ENCODE data around the gene SPRED1. TPM values are rescaled to one million over a fixed set of nuclear protein-coding genes. Genes with fewer than 3 reads are reported as not detected.

Gene SPRED1
- total RNA-seq, 1 experiment from 2014 or later: 10.4 TPM

- no peaks in the 10 kb centered on the region for H3K4me1 ChIP-seq
- DNase-seq: no peak
- no peak overlapping the region for H3K27ac Mint-ChIP-seq (ENCODE audit: unreplicated experiment)
- no peaks in the 10 kb centered on the region for H3K9me3 Mint-ChIP-seq (ENCODE audit: unreplicated experiment)
- no TSS peak for BruUV-seq (replicated peaks)
- H3K4me3 ChIP-seq (ENCODE audit: low read depth, low read length): no peak overlapping the region
- ChIA-PET POLR2A (no interaction called here), CTCF (no interaction called here)
- H3K36me3 ChIP-seq (ENCODE audit: control insufficient read depth, insufficient read depth, low read length): no peaks in the 10 kb centered on the region
- H3K27me3 Mint-ChIP-seq (ENCODE audit: insufficient read depth, unreplicated experiment): no peaks in the 10 kb centered on the region
- H3K9me3 ChIP-seq: no peaks in the 10 kb centered on the region
- no peaks in the 10 kb centered on the region for H3K27me3 ChIP-seq (replicated peaks; ENCODE audit: control insufficient read depth, insufficient read depth, low read length)
- TF ChIP-seq, protein P1, sequence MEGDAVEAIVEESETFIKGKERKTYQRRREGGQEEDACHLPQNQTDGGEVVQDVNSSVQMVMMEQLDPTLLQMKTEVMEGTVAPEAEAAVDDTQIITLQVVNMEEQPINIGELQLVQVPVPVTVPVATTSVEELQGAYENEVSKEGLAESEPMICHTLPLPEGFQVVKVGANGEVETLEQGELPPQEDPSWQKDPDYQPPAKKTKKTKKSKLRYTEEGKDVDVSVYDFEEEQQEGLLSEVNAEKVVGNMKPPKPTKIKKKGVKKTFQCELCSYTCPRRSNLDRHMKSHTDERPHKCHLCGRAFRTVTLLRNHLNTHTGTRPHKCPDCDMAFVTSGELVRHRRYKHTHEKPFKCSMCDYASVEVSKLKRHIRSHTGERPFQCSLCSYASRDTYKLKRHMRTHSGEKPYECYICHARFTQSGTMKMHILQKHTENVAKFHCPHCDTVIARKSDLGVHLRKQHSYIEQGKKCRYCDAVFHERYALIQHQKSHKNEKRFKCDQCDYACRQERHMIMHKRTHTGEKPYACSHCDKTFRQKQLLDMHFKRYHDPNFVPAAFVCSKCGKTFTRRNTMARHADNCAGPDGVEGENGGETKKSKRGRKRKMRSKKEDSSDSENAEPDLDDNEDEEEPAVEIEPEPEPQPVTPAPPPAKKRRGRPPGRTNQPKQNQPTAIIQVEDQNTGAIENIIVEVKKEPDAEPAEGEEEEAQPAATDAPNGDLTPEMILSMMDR (IDR thresholded peaks at IDR 0.05; ENCODE audit: insufficient read depth in 1 of 2, low read depth in 1 of 2, low read length in 1 of 2, severe bottlenecking in 1 of 2, unreplicated experiment in 1 of 2): no peak
- no peaks in the 10 kb centered on the region for H3K36me3 Mint-ChIP-seq (ENCODE audit: insufficient read depth, unreplicated experiment)
- H3K4me3 Mint-ChIP-seq (ENCODE audit: unreplicated experiment): no peak overlapping the region
- H3K4me1 Mint-ChIP-seq (ENCODE audit: low read depth, unreplicated experiment): no peaks in the 10 kb centered on the region
- intact Hi-C loops (cut with micrococcal nuclease; ENCODE audit: unreplicated experiment): no loop called here
Observed at GRCh38 chr15:38238311-38238710, 14.3 kb upstream of the SPRED1 start.

GRCh38 chr15:38242055-38242454, 10.6 kb upstream of the SPRED1 start:
- BruUV-seq (replicated peaks): no TSS peak
- no peak overlapping the region for H3K4me3 ChIP-seq (ENCODE audit: low read depth, low read length)
- Mint-ChIP-seq H3K27ac (ENCODE audit: unreplicated experiment) (no peak overlapping the region), H3K27me3 (ENCODE audit: insufficient read depth, unreplicated experiment) (no peaks in the 10 kb centered on the region), H3K4me3 (ENCODE audit: unreplicated experiment) (no peak overlapping the region), H3K36me3 (ENCODE audit: insufficient read depth, unreplicated experiment) (no peaks in the 10 kb centered on the region), H3K4me1 (ENCODE audit: low read depth, unreplicated experiment) (no peaks in the 10 kb centered on the region), H3K9me3 (ENCODE audit: unreplicated experiment) (no peaks in the 10 kb centered on the region)
- H3K9me3 ChIP-seq: no peaks in the 10 kb centered on the region
- POLR2A ChIA-PET: no interaction called here
- CTCF ChIA-PET: interaction anchor here (0.5 kb wide), 1 partner anchor 13 kb away, joined by 3 read pairs; no protein-coding TSS in a partner anchor
- H3K36me3 ChIP-seq (ENCODE audit: control insufficient read depth, insufficient read depth, low read length): no peaks in the 10 kb centered on the region
- TF ChIP-seq, protein P1 (IDR thresholded peaks at IDR 0.05; ENCODE audit: insufficient read depth in 1 of 2, low read depth in 1 of 2, low read length in 1 of 2, severe bottlenecking in 1 of 2, unreplicated experiment in 1 of 2): no peak
- no peak for DNase-seq
- intact Hi-C loops (cut with micrococcal nuclease; ENCODE audit: unreplicated experiment): no loop called here
- H3K27me3 ChIP-seq (replicated peaks; ENCODE audit: control insufficient read depth, insufficient read depth, low read length): no peaks in the 10 kb centered on the region
- no peaks in the 10 kb centered on the region for H3K4me1 ChIP-seq

DNA sequence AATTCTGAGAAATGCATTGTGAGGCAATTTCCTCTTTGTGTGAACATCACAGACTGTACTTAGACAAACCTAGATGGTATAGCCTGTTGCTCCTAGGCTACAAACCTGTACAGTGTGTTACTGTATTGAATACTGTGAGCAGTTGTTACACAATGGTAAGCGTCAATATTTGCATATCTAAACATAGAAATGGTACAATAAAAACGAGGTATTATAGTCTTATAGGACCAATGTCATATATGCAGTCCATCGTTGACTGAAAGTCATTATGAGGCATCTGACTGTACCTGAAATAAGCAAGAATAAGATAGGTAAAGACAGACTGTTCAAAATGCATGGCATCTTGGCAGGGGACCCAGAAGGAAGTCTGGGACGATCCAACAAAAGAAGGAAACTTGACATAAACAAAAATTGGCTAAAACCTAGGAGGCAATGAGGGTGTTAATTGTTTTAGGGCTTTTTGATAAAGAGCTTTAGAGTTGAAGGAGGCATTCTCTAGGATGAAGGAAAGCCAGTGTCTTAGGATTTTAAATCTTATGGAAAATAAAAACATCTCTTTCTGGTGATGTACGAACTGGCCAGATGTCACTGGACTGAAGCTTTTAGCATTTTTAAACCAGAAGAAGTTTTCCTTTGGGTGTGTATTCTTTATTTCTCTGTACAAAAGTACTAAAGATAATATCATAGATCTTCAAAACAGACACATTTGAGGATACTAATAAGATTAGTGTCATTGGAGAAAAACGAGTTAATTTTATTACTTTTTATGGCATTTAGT, 9.2 kb upstream of the SPRED1 start:
- BruUV-seq (replicated peaks): no TSS peak
- H3K4me1 Mint-ChIP-seq (ENCODE audit: low read depth, unreplicated experiment): no peaks in the 10 kb centered on the region

More for the DNA sequence above, 9.2 kb upstream of the SPRED1 start:
- ChIA-PET POLR2A (no interaction called here), CTCF (no interaction called here)
- Mint-ChIP-seq H3K4me3 (ENCODE audit: unreplicated experiment) (no peak overlapping the region), H3K27me3 (ENCODE audit: insufficient read depth, unreplicated experiment) (no peaks in the 10 kb centered on the region), H3K36me3 (ENCODE audit: insufficient read depth, unreplicated experiment) (no peaks in the 10 kb centered on the region), H3K9me3 (ENCODE audit: unreplicated experiment) (no peaks in the 10 kb centered on the region), H3K27ac (ENCODE audit: unreplicated experiment) (no peak overlapping the region)
- no peak overlapping the region for H3K4me3 ChIP-seq (ENCODE audit: low read depth, low read length)
- no peaks in the 10 kb centered on the region for H3K4me1 ChIP-seq
- H3K36me3 ChIP-seq (ENCODE audit: control insufficient read depth, insufficient read depth, low read length): no peaks in the 10 kb centered on the region
- TF ChIP-seq, protein P1 (IDR thresholded peaks at IDR 0.05; ENCODE audit: insufficient read depth in 1 of 2, low read depth in 1 of 2, low read length in 1 of 2, severe bottlenecking in 1 of 2, unreplicated experiment in 1 of 2): no peak
- H3K9me3 ChIP-seq: no peaks in the 10 kb centered on the region
- H3K27me3 ChIP-seq (replicated peaks; ENCODE audit: control insufficient read depth, insufficient read depth, low read length): no peaks in the 10 kb centered on the region
- no peak for DNase-seq
- intact Hi-C loops (cut with micrococcal nuclease; ENCODE audit: unreplicated experiment): no loop called here

Measured in Caco-2 (cell line).